CD14-positive monocyte (primary cell): ENCODE data around the gene CDK18. TPM values are rescaled to one million over a fixed set of nuclear protein-coding genes. Genes with fewer than 3 reads are reported as not detected.
A peak's percentile ranks its signal among the peaks of the same experiment; 100 is the strongest.

ENCODE experiments used
- DNase-seq, 3 donors: peaks; one replicate each; pipeline ENCODE4 v3.0.0-alpha.2; 2011 to 2022
- H2AFZ ChIP-seq: 2 replicates; pipeline ENCODE4 v1.6.0; 2012; ENCODE audit warnings: mild to moderate bottlenecking, low read depth, low read length, inconsistent platforms; ENCODE audit not compliant: insufficient read depth, poor library complexity, severe bottlenecking
- H3K27ac ChIP-seq, 2 donors: 1 replicate in 1 of 2; 2 replicates in 1 of 2; pipeline ENCODE4 v1.5.1; 2012 to 2013; ENCODE audit warnings: low read length in 2 of 2, control low read depth in 1 of 2, inconsistent platforms in 1 of 2, low read depth in 1 of 2, mild to moderate bottlenecking in 1 of 2
- H3K27me3 ChIP-seq, 2 donors: one replicate each; pipeline versions ENCODE4 v1.6.0 to v1.6.1; 2011 to 2013; ENCODE audit warnings: low read length in 2 of 2; ENCODE audit not compliant: control insufficient read depth in 2 of 2, insufficient read depth in 2 of 2
- H3K36me3 ChIP-seq, 2 donors: replicated peaks in 1 of 2; 1 replicate in 1 of 2; 2 replicates in 1 of 2; pipeline versions ENCODE4 v1.5.1 to v1.6.1; 2012 to 2013; ENCODE audit warnings: low read length in 2 of 2, control low read depth in 1 of 2, inconsistent platforms in 1 of 2, mild to moderate bottlenecking in 1 of 2; ENCODE audit not compliant: insufficient read depth in 2 of 2, control insufficient read depth in 1 of 2
- H3K4me1 ChIP-seq, 2 donors: 1 replicate in 1 of 2; 2 replicates in 1 of 2; pipeline versions ENCODE4 v1.5.1 to v1.6.1; 2012 to 2013; ENCODE audit warnings: low read length in 2 of 2, control low read depth in 1 of 2, inconsistent platforms in 1 of 2, mild to moderate bottlenecking in 1 of 2, moderate library complexity in 1 of 2; ENCODE audit not compliant: insufficient read depth in 2 of 2, control insufficient read depth in 1 of 2
- H3K4me2 ChIP-seq: replicated peaks from 2 replicates; pipeline ENCODE3; 2012; ENCODE audit warnings: low read length, moderate library complexity, mild to moderate bottlenecking; ENCODE audit not compliant: poor library complexity, severe bottlenecking; ENCODE audit errors: extremely low read depth
- H3K4me3 ChIP-seq, 3 experiments: fragments of 200-600 bp in 1 of 3; sonication (generic) in 1 of 3; replicated peaks in 1 of 3; 1 replicate in 2 of 3; 2 replicates in 1 of 3; pipeline ENCODE4 v1.5.1; 2011 to 2013; ENCODE audit warnings: low read length in 3 of 3, mild to moderate bottlenecking in 3 of 3, control low read depth in 2 of 3, low read depth in 2 of 3, inconsistent platforms in 1 of 3, moderate library complexity in 1 of 3
- H3K79me2 ChIP-seq: 2 replicates; pipeline ENCODE4 v1.6.0; 2012; ENCODE audit warnings: mild to moderate bottlenecking, control low read depth, inconsistent platforms, low read length, moderate library complexity; ENCODE audit not compliant: insufficient read depth
- H3K9ac ChIP-seq: 2 replicates; pipeline ENCODE4 v1.6.0; 2017; ENCODE audit warnings: low read length, mild to moderate bottlenecking; ENCODE audit not compliant: insufficient read depth, poor library complexity, severe bottlenecking
- H3K9me3 ChIP-seq, 2 donors: replicated peaks in 1 of 2; 1 replicate in 1 of 2; 2 replicates in 1 of 2; pipeline versions ENCODE4 v1.5.1 to v1.6.1; 2012 to 2013; ENCODE audit warnings: low read length in 2 of 2, control low read depth in 1 of 2; ENCODE audit not compliant: control insufficient read depth in 1 of 2, insufficient read depth in 1 of 2
- H4K20me1 ChIP-seq: 2 replicates; pipeline ENCODE4 v1.6.0; 2012; ENCODE audit warnings: mild to moderate bottlenecking, low read length, control low read depth, moderate library complexity; ENCODE audit not compliant: insufficient read depth
- H3K27ac Mint-ChIP-seq, 7 donors: one replicate each; pipeline ENCODE4 v1.8.0; 2020; ENCODE audit warnings: mild to moderate bottlenecking in 7 of 7, mixed read lengths in 7 of 7, moderate library complexity in 6 of 7, inconsistent platforms in 2 of 7
- H3K27me3 Mint-ChIP-seq, 3 donors: one replicate each; pipeline ENCODE4 v1.8.0; 2021 to 2022; ENCODE audit warnings: low read depth in 3 of 3, mild to moderate bottlenecking in 3 of 3, mixed read lengths in 3 of 3, moderate library complexity in 3 of 3, inconsistent platforms in 1 of 3
- H3K36me3 Mint-ChIP-seq, 2 donors: one replicate each; pipeline ENCODE4 v1.8.0; 2020; ENCODE audit warnings: mixed read lengths in 2 of 2, inconsistent platforms in 1 of 2, mild to moderate bottlenecking in 1 of 2
- H3K4me1 Mint-ChIP-seq: one replicate; pipeline ENCODE4 v1.8.0; 2020; ENCODE audit warnings: mild to moderate bottlenecking, mixed read lengths
- H3K4me3 Mint-ChIP-seq, 2 donors: one replicate each; pipeline ENCODE4 v1.8.0; 2020; ENCODE audit warnings: mild to moderate bottlenecking in 2 of 2, mixed read lengths in 2 of 2, moderate library complexity in 1 of 2
- H3K9me3 Mint-ChIP-seq, 7 donors: one replicate each; pipeline ENCODE4 v1.8.0; 2020 to 2022; ENCODE audit warnings: mixed read lengths in 7 of 7, mild to moderate bottlenecking in 6 of 7, moderate library complexity in 6 of 7, inconsistent platforms in 2 of 7
- CTCF ChIP-seq: fragments of 200-600 bp; IDR thresholded peaks from one replicate; pipeline ENCODE4 v1.8.0; 2022; ENCODE audit warnings: antibody characterized with exemption, mild to moderate bottlenecking
- WGBS: methylation state at CpG from one replicate; pipeline ENCODE4 v1.1.5; 2013; ENCODE audit warnings: missing lambda C conversion rate; ENCODE audit not compliant: insufficient coverage; 5-methylcytosine and 5-hydroxymethylcytosine counted together
- intact Hi-C, 2 donors: fragments of 100-400 bp; cut with micrococcal nuclease; formaldehyde crosslinking; loops; one replicate each; pipeline versions ENCODE4 v1.15.0 to v1.15.1; 2023
- polyA plus RNA-seq, 3 donors: library from polyadenylated mRNA; depleted of rRNA in 1 of 3; unstranded in 2 of 3; stranded (reverse) in 1 of 3; fragments of 300-500 nt in 2 of 3; fragments of >200 nt in 1 of 3; fragmentation: Illumina TruSeq in 2 of 3; gene quantifications; 1 replicate in 2 of 3; 2 replicates in 1 of 3; pipeline ENCODE4 v1.2.3, GENCODE V29; 2012 to 2021

Gene CDK18
- polyA plus RNA-seq, 3 donors, result 0.48 to 4.4 (median 0.66) TPM

- 84% methylated on average over 4 of the region's 4 CpGs for WGBS
- H3K27me3 Mint-ChIP-seq, result peaks cover 0 to 1% (median 0%) of the 10 kb centered on the region in 3 donors
- H2AFZ ChIP-seq, result no peak overlapping the region
- peaks cover 12 to 19% of the 10 kb centered on the region in 2 donors for H3K4me1 ChIP-seq
- H3K9me3 ChIP-seq, result no peaks in the 10 kb centered on the region
- no peaks in the 10 kb centered on the region for H3K79me2 ChIP-seq
- no peaks in the 10 kb centered on the region for H3K27me3 ChIP-seq
- no peak overlapping the region for H3K4me2 ChIP-seq
- no peak overlapping the region for H3K9ac ChIP-seq
- no peak overlapping the region for H3K4me3 Mint-ChIP-seq
- H3K27ac Mint-ChIP-seq, result peak overlapping the region in 1 of 7 donors; percentile 38
- H3K4me1 Mint-ChIP-seq, result peaks cover 25% of the 10 kb centered on the region
- no peaks in the 10 kb centered on the region for H3K36me3 ChIP-seq
- no peak overlapping the region for H3K27ac ChIP-seq
- H3K36me3 Mint-ChIP-seq, result no peaks in the 10 kb centered on the region
- H3K9me3 Mint-ChIP-seq, result peaks cover 0 to 2% (median 0%) of the 10 kb centered on the region in 7 donors
- H3K4me3 ChIP-seq, result no peak overlapping the region
- no peaks in the 10 kb centered on the region for H4K20me1 ChIP-seq
- no peak for TF ChIP-seq CTCF
- DNase-seq, result no peak
- intact Hi-C loops, result no loop called here
These were observed 11.9 kb downstream of the CDK18 start for GRCh38 chr1:205516362-205516761.

- H3K27me3 Mint-ChIP-seq, result peaks cover 0 to 1% (median 1%) of the 10 kb centered on the region in 3 donors
- H3K4me3 Mint-ChIP-seq, result no peak overlapping the region
- Histone ChIP-seq H3K27me3 (no peaks in the 10 kb centered on the region), H4K20me1 (no peaks in the 10 kb centered on the region), H2AFZ (no peak overlapping the region), H3K79me2 (no peaks in the 10 kb centered on the region), H3K4me3 (no peak overlapping the region), H3K4me1 (peaks cover 7 to 12% of the 10 kb centered on the region in 2 donors), H3K4me2 (no peak overlapping the region), H3K27ac (no peak overlapping the region), H3K9ac (no peak overlapping the region), H3K36me3 (no peaks in the 10 kb centered on the region), H3K9me3 (no peaks in the 10 kb centered on the region)
- no peaks in the 10 kb centered on the region for H3K36me3 Mint-ChIP-seq
- peaks cover 0 to 2% (median 0%) of the 10 kb centered on the region in 7 donors for H3K9me3 Mint-ChIP-seq
- intact Hi-C loops, result no loop called here
- peaks cover 17% of the 10 kb centered on the region for H3K4me1 Mint-ChIP-seq
- no peak for DNase-seq
- no peak for TF ChIP-seq CTCF
- H3K27ac Mint-ChIP-seq, result no peak overlapping the region
- 97% methylated on average over 3 of the region's 3 CpGs for WGBS
These were observed 12.8 kb downstream of the CDK18 start for GRCh38 chr1:205517288-205517687.
